Anterior cingulate cortex (tissue), 58 donors: ENCODE data around the gene MAPK6.

ENCODE experiments used
- DNase-seq, 58 donors: peaks; one replicate each; lab custom pipeline; 2025; lab: John Stamatoyannopoulos, UW

MAPK6 gene

GRCh38 chr15:52010633-52011595 lies 8.1 kb upstream of the MAPK6 start:
- peak in 3 of 58 donors; percentile 3 to 44 (median 15) for DNase-seq

GRCh38 chr15:52011711-52012144 lies 7.3 kb upstream of the MAPK6 start:
- peak in 15 of 58 donors; percentile 4 to 67 (median 23) for DNase-seq

- no peak for DNase-seq
Observed at GRCh38 chr15:52012210-52012609, 6.8 kb upstream of the MAPK6 start.

- DNase-seq, result no peak
Observed at GRCh38 chr15:52013151-52013791, 5.7 kb upstream of the MAPK6 start.

GRCh38 chr15:52014616-52015015 lies 4.4 kb upstream of the MAPK6 start:
- no peak for DNase-seq

- no peak for DNase-seq
Observed at GRCh38 chr15:52016316-52016715, 2.7 kb upstream of the MAPK6 start.

GRCh38 chr15:52018244-52018643 lies 775 bp upstream of the MAPK6 start:
- no peak for DNase-seq

GRCh38 chr15:52019394-52020220 lies 588 bp downstream of the MAPK6 start:
- peak in 56 of 58 donors; percentile 21 to 92 (median 83) for DNase-seq

- peak in 1 of 58 donors; percentile 64 for DNase-seq
Observed at GRCh38 chr15:52020221-52021085, 1.4 kb downstream of the MAPK6 start.

- peak in 10 of 58 donors; percentile 3 to 34 (median 12) for DNase-seq
Observed at GRCh38 chr15:52021128-52021671, 2.2 kb downstream of the MAPK6 start.

GRCh38 chr15:52021892-52022540 lies 3.0 kb downstream of the MAPK6 start:
- DNase-seq, result no peak

GRCh38 chr15:52023169-52023922 lies 4.3 kb downstream of the MAPK6 start:
- no peak for DNase-seq

GRCh38 chr15:52028431-52029093 lies 9.5 kb downstream of the MAPK6 start:
- no peak for DNase-seq

- no peak for DNase-seq
Observed at GRCh38 chr15:52030010-52030409, 11.0 kb downstream of the MAPK6 start.

- DNase-seq, result no peak
Observed at GRCh38 chr15:52031556-52031955, 12.5 kb downstream of the MAPK6 start.

GRCh38 chr15:52037889-52038505 lies 19.0 kb downstream of the MAPK6 start:
- no peak for DNase-seq
